PC-9 (cell line): ENCODE results near the gene SSR4.

Experiments used
- CTCF ChIP-seq: fragments of 200-600 bp; sonication (generic); conservative IDR thresholded peaks from 2 replicates; pipeline ENCODE4 v1.6.1; 2017; ENCODE audit warnings: mixed run types, antibody characterized with exemption, mild to moderate bottlenecking, moderate library complexity
- EZH2 ChIP-seq: fragments of 200-600 bp; sonication (generic); IDR thresholded peaks from 2 replicates; pipeline ENCODE4 v1.8.0; 2017; ENCODE audit warnings: antibody characterized with exemption, low read depth

DNA sequence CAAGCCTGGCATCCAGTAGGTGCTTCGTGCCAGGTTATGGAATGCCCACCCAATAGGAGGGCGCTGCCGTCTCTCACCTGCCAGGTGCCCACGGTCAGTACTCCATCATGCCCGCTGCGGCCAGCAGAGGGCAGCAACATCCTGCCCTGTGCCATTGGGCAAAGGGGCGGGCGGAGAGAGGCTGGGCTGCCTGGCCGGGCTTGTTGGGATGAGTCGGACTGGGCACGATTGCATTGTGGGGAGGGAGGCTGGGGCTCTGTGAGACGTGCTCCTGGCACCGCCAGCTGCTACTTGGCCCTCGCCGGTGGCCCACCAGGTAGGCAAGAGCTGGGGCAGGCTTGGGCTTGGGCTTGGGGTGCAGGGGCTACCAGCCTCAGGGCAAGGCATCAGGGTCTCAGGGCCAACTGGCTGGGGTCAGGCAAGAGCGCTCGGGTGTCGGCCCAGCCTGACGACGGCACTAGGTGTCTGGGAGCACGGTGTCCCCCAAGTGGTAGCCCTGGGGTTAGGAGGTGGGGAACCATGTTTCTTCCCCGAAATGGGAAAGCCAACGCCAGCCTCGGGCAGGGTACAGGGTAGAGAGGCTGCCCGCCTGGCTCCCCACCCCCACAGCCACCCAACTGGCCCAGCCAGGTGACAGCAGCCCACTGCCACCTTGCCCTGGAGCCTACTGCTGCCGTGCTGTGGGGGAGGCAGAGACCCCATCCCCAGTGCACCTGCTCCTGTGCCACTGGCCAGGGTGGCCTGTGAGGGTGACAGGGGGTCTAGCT is 30.3 kb upstream of the SSR4 start, which contains the start of gene PLXNB3:
- TF ChIP-seq CTCF: peak; percentile 86
- no peak for TF ChIP-seq EZH2
